BE2C (cell line): Measurements from ENCODE around the gene IQUB.

Experiments
- DNase-seq: peaks from one replicate; pipeline ENCODE4 v3.0.0-alpha.2; 2020
- H3K27me3 ChIP-seq: fragments of 250-450 bp; sonication (Bioruptor Pico); 2 replicates; pipeline ENCODE4 v1.5.1; 2020; ENCODE audit warnings: mild to moderate bottlenecking
- H3K36me3 ChIP-seq: fragments of 250-450 bp; sonication (Bioruptor Pico); 2 replicates; pipeline ENCODE4 v1.5.1; 2020; ENCODE audit warnings: mild to moderate bottlenecking
- H3K4me1 ChIP-seq: fragments of 250-450 bp; sonication (Bioruptor Pico); 2 replicates; pipeline ENCODE4 v1.5.1; 2020
- H3K4me3 ChIP-seq: 2 replicates; pipeline ENCODE4 v1.5.1; 2011; ENCODE audit warnings: low read depth, low read length
- H3K9me3 ChIP-seq: fragments of 250-450 bp; sonication (Bioruptor Pico); 2 replicates; pipeline ENCODE4 v1.5.1; 2020
- TF ChIP-seq, protein P1 (sequence below): IDR thresholded peaks from 2 replicates; pipeline ENCODE4 v1.5.1; 2012; ENCODE audit warnings: mild to moderate bottlenecking, low read depth, low read length

Gene IQUB

GRCh38 chr7:123573896-123574467 lies 39.6 kb upstream of the IQUB start:
- H3K9me3 ChIP-seq = no peaks in the 10 kb centered on the region
- TF ChIP-seq, protein P1, sequence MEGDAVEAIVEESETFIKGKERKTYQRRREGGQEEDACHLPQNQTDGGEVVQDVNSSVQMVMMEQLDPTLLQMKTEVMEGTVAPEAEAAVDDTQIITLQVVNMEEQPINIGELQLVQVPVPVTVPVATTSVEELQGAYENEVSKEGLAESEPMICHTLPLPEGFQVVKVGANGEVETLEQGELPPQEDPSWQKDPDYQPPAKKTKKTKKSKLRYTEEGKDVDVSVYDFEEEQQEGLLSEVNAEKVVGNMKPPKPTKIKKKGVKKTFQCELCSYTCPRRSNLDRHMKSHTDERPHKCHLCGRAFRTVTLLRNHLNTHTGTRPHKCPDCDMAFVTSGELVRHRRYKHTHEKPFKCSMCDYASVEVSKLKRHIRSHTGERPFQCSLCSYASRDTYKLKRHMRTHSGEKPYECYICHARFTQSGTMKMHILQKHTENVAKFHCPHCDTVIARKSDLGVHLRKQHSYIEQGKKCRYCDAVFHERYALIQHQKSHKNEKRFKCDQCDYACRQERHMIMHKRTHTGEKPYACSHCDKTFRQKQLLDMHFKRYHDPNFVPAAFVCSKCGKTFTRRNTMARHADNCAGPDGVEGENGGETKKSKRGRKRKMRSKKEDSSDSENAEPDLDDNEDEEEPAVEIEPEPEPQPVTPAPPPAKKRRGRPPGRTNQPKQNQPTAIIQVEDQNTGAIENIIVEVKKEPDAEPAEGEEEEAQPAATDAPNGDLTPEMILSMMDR = no peak
- no peaks in the 10 kb centered on the region for H3K27me3 ChIP-seq
- no peaks in the 10 kb centered on the region for H3K36me3 ChIP-seq
- DNase-seq = no peak
- no peak overlapping the region for H3K4me3 ChIP-seq
- no peaks in the 10 kb centered on the region for H3K4me1 ChIP-seq

- H3K36me3 ChIP-seq = no peaks in the 10 kb centered on the region
- H3K9me3 ChIP-seq = no peaks in the 10 kb centered on the region
- no peak for DNase-seq
- H3K4me1 ChIP-seq = no peaks in the 10 kb centered on the region
- no peak overlapping the region for H3K4me3 ChIP-seq
- TF ChIP-seq, protein P1 = no peak
- H3K27me3 ChIP-seq = no peaks in the 10 kb centered on the region
Measured at GRCh38 chr7:123573341-123573740, 38.9 kb upstream of the IQUB start.

DNA sequence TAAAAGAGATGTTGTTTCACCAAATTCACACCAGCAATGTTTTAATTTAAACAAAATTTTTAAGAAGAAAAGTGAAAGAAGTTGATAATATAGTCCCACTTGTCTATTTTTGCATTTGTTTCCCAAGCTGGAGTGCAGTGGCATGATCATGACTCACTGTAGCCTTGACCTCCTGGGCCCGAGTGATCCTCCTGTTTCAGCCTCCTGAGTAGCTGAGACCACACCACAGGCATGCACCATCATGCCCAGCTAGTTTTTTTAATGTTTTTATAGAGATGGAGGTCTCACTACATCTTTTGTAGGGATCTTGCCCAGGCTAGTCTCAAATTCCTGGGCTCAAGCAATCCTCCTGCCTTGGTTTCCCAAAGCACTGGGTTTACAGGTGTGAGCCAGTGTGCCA lies 37.3 kb upstream of the IQUB start:
- Histone ChIP-seq H3K4me1 (no peaks in the 10 kb centered on the region), H3K9me3 (no peaks in the 10 kb centered on the region), H3K27me3 (no peaks in the 10 kb centered on the region), H3K4me3 (no peak overlapping the region), H3K36me3 (no peaks in the 10 kb centered on the region)
- TF ChIP-seq, protein P1 = no peak
- DNase-seq = no peak

- Histone ChIP-seq H3K27me3 (no peaks in the 10 kb centered on the region), H3K4me3 (no peak overlapping the region), H3K4me1 (no peaks in the 10 kb centered on the region), H3K9me3 (no peaks in the 10 kb centered on the region), H3K36me3 (no peaks in the 10 kb centered on the region)
- TF ChIP-seq, protein P1 = no peak
- DNase-seq = no peak
Measured at GRCh38 chr7:123571187-123571586, 36.8 kb upstream of the IQUB start.

- TF ChIP-seq, protein P1 = no peak
- no peaks in the 10 kb centered on the region for H3K4me1 ChIP-seq
- no peaks in the 10 kb centered on the region for H3K9me3 ChIP-seq
- H3K36me3 ChIP-seq = no peaks in the 10 kb centered on the region
- H3K27me3 ChIP-seq = no peaks in the 10 kb centered on the region
- no peak overlapping the region for H3K4me3 ChIP-seq
- no peak for DNase-seq
Measured at GRCh38 chr7:123570390-123571182, 36.2 kb upstream of the IQUB start.

- Histone ChIP-seq H3K4me3 (no peak overlapping the region), H3K4me1 (no peaks in the 10 kb centered on the region)
- DNase-seq = no peak
Measured at GRCh38 chr7:123569352-123570010, 35.1 kb upstream of the IQUB start.

More at GRCh38 chr7:123569352-123570010, 35.1 kb upstream of the IQUB start:
- TF ChIP-seq, protein P1 = no peak
- no peaks in the 10 kb centered on the region for H3K27me3 ChIP-seq
- no peaks in the 10 kb centered on the region for H3K36me3 ChIP-seq
- H3K9me3 ChIP-seq = no peaks in the 10 kb centered on the region
